HTERT RPE-1 (cell line): ENCODE data around the gene BRD9.

ENCODE experiments used
- in situ Hi-C: fragments of 300-500 bp; cut with MboI; formaldehyde crosslinking; loops from 4 replicates; pipeline ENCODE4 v1.14.3; 2020; ENCODE audit warnings: low sequenced_read_pairs

Gene BRD9

DNA sequence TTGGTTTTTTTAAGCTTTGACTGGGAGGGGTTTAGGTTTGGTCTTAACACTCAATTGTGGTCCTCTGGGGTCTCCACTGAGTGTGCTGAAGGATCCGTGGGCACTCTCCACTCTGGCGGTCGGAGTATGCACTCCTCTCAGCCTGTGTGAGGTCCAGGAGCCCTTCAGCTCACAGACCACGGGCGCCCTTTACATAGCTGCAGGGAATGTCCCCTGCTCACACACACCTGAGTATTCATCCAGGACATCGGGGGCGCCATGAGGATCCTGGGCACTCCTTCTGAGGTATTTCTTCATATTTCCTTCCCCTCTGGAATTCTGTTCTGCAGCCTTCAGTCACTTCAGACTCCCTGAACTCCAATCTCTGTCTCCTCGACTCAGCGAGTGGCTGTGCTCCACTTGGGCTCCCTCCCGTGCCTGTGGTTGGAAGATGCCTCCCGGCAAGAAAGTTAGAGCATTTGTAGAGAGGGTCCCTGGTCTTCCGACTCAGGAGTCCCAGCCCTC, 12.6 kb upstream of the BRD9 start:
- in situ Hi-C loops, result no loop called here

DNA sequence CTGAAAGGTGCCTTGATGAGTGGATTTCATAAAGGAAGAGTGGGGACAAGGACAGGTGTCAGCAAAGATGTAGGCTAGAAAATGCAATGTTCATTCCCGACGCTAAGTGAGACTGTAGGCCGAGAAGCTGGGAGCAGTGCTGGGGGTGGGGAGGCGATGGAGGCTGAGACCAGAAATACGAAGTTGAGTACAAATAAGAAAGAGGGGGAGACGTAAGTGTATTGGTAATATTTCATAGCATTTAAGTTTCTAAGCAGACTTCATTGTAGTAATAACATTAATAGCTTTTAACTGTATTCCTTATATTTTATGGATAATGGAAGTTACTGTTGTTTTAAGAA, 11.1 kb upstream of the BRD9 start:
- in situ Hi-C loops, result no loop called here

DNA sequence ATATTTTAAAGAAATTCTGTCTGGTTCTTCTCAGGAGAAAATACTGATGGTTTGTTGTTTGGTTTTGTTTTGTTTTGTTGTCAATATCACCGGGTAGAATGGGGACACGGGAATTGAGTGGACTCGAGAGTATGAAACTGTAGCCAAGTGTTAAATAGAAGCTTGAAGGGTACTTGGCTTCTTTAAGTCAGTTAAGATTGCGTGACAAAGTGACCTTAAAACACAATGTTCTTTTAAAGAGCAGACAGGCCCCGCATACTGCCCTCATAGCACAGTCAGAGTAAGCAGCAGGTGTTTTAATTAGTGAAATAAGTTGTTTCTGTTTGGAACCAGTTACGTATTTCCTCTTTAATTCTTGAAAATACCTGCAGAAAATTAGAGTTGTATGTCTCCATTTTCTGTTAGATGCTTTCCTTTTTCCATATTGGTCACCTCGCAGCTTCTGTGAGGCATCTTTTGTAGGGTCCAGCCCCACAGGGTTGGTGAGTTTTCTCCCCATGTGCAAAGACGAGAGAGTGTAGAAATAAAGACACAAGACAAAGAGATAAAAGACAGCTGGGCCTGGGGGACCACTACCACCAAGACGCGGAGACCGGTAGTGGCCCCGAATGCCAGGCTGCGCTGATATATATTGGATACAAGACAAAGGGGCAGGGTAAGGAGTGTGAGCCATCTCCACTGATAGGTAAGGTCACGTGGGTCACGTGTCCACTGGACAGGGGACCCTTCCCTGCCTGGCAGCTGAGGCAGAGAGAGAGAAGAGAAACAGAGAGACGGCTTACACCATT, 9.7 kb upstream of the BRD9 start:
- in situ Hi-C loops, result no loop called here

DNA sequence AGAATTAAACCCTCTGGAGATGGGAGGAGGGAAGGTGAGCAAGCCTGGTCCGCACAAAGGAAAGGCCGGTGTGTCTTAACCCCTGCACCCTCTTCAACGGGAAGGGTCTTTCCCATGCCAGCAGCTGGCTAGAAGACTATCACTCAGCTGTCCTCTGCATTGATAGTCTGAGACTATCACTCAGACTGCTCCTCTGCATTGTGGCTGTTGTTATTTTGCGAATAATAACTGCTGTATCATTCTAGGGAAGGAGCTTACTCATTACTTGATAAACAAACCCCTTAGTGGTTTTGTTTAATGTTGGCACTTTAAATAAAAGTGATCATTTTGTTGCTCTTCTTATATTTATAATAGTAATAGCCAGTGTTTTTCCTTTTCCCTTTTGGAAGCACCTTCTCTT, 8.2 kb upstream of the BRD9 start:
- in situ Hi-C loops, result no loop called here

DNA sequence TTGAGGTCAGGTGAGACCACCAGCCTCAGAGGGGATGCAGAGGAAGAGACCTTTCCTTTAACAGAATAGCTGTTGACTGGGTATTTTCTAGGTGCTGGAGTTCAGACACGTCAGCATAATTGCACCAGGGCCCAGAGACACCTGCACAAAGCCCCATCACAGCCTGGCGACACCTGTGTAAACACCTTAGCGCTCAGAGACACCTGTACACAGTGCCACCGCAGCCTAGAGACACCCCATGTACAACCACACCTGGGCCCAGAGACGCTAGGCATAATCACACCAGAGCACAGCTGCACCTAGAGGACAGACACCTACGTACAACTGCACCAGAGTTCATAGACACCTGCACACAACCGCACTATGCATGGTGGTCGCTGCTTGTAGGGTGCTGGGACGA, 1.1 kb upstream of the BRD9 start:
- in situ Hi-C loops, result no loop called here

DNA sequence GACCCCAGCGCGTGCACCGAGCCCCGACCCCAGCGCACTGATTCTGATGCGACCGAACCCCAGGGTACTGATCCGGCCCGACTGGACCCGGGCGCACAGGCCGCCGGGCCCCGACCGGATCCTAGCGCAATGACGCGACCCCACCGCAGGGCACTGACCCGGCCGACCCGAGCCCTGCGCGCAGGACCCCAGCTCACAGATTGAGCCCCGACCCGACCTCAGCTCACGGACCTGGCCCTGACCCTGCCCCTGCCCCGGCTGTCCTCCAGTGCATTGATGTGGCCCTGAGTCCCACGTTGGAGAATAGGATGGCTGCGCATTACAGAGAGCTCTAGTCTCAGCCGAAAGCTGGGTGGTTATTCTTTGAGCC, 521 bp upstream of the BRD9 start:
- in situ Hi-C loops, result no loop called here

DNA sequence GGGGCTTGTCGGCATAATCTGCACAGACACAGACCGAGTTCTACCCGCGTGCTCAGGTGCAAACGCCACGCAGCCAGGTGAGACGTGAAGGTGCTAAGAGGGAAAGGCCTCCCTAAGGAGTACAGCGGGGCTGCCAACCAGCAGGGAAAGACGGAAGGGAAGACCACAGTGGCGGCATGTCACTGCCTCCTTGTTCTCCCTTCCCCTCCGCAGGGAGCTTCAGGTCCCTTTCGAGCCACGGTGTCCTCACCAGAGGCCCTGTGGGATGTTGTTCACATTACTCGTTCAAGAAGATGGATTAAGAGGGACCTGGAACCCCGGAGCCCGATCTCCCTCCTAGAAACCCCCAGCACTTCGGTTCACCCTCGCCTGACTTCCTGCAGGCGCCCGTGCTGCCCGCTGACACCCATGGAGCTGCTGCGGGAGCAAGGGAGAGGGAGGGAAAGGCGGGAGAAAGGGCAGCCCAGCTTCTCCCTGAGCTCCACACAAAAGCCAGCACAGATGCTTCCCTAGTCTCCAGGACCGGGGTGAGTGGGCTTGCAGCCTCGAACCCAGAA, 686 bp downstream of the BRD9 start:
- in situ Hi-C loops, result no loop called here

DNA sequence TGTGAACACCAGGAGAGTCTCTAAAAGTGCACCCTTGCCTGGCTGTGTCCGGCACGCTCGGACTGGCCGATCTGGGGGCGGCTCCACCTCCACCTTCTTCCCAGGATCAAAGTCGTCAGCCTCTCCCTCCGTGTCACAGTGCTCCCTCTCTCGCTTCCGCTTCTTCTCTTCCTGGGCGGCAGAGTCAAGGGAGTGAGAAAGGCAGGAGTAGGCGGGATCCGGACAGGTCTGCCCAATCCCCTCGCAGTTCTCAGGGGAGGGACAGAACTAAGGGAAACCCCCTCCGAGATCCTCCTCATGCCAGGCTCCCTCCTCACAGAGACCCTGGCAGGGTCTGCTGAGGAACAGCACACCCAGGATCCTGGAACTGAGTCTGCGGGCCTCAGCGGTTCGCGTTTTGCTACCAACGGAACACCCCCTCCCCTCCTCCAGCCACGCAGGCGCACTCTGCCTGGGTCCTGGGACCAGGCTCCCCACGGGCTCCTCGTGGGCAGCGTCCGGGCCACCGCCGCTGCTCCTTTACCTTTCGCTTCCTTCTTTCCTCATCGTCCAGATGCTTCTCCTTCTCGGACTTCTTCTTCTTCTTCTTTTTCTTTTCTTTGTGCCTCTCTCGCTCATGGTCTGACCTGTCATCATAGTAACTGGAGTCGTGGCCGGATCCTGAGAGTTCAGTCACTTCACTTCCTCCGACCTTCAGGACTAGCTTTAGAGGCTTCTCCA, 1.3 kb downstream of the BRD9 start:
- in situ Hi-C loops, result no loop called here

DNA sequence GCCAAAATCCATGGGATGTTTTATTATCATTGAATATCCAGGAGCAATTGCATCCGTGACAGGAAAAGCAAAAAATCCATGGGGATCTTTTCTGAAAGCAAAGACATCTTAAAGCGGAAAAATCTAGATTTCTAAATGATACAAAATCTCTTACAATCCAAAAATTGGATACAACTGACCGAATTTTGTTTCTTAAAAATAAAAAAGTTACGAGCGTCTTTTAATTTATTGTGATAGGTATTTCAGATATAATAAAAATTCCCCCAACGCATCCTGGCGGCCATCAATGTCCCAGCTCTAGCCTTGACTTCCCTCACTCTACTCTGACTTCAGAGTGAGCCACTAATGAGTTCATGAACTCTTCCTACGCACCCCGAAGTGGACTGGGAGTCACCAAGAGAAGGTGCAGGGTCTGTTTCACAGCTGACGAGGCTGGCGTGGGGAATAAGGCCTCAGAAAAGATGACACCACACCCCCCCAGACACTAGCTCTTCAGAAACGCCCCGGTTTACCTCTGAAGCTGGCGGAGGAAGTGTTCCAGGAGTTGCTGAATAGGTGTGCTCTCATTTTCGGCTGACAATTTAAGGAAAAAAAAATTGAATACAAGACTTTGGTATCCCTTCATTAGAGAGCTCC, 3.4 kb downstream of the BRD9 start:
- in situ Hi-C loops, result no loop called here

DNA sequence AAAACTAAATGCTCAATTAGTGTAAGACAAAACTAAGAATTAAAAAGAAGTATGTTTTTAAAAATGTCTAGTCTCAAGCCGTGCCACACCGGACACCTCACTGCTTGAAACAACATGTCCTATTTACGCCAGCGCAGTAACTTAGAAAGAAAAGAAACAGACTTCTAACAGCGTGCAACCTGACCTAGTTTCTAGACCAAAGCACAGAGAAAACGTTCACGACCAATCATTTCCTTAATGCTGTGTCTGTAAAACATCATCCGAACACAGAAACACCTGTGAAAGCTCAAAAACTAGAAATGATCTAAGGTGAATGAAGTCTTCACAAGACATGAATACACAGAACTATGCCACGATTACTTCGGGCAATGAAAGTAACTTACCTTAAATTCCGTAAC, 4.0 kb downstream of the BRD9 start:
- in situ Hi-C loops, result no loop called here

DNA sequence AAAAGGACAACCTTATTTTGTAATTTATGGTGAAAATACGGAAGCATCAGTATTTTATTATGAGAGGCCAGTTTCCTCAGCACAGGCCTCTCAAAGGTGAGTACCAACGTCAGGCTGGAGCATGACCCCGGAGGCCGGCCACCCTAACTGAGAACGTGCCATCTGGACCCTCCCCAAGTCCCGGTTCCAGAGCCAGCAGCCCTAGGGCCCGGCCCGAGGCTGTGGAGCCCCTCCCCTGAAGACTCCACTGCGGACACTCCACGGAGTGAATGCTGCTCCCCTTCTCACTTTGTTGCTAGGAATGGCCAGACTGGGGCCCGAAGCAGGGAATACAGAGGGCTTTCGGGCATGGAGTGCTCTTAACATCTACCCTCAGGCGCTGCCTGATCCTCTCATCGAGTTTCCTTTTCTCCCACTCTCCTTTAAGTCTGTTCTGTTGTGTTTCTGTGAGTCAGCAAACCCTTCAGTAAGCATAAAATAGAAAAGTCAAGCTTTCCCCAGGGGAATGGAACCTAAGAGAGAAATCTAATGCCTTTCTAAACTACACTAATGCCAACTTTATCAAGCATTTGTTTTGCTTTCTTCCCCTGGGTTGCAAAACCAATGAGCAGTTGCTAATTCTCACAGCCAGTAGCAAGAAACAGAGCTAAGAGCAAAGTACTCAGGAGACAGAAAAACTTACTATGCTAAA, 4.5 kb downstream of the BRD9 start:
- in situ Hi-C loops, result no loop called here

DNA sequence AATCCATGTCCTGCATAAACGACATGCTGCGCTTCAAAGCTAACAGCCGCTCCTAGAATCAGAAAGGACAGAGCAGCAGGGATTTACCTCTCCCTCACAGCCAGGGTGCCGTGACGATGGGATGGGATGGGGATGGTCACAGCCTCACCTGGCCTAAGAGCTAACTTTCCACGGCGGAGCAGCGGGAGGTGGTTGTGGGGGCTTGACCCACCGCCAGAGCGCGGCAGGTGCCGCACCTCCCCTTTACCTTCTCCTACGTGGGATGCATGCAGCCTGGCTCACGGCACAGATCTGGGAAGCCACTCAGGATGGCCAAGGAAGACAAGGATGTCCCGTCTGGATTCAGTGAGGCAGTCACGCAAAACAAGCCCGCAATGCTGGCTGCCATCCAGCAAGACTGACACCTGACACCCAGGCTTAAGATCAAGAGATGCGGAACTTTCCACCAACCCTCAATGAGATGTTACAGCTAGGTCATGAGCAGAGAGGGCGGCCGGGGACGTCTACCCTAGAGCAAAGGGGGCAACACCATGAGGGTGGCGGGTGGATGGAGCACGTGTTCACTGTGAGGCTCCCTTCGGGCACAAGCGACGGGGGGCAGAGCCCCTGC, 5.8 kb downstream of the BRD9 start:
- in situ Hi-C loops, result no loop called here

DNA sequence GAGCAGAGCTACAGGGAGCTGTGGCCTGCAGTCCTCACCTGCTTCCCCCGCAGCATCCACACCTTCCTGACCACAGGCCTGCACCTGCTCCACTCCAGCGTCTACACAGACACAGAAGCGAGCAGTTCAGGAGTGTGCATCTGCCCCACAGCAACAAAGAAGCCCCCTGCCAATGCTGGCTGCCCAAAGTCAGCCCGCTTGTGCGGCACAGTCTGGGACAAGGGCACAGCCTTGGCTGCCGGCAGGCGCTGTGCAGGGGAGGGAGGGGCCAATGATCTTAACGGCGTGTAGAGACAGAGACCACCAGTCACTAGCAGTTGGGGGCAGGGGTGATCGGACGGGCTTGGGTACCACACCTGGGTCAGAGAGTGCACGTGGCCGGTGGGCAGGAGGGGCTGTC, 6.6 kb downstream of the BRD9 start:
- in situ Hi-C loops, result no loop called here

DNA sequence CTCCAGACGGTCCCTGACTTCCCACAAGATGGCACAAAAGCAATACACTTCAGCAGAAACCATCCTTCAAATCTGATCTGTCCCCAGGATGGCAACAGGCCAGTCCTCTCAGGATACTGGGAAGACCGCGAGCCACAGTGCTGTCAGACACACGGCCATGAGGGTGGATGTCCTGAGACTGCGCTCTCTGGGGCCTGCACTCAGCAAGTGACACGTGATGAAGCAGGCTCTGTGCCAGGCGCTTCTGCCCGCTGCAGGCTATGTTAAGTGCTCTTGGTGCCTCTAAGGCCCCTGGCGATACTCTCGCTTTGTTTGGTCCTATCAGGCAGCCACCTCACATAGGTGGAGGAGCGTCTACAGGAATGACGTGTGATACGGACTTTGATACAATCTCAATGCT, 7.1 kb downstream of the BRD9 start:
- in situ Hi-C loops, result no loop called here

DNA sequence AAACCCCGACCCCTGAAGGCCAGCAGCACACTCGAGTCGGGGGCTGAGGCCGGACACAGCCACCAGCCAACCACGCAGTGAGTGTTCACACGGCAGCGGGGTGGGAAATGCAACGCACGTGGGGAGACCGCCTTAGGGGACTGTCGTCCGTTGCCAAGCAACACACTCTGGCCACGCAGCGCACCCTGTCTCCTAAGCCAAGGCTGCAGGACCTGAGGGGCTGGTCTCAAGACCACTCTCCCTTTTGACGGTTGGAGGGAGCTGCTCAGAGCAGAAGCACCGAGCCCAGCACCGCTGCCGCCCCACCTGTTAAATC, 7.5 kb downstream of the BRD9 start:
- in situ Hi-C loops, result no loop called here

DNA sequence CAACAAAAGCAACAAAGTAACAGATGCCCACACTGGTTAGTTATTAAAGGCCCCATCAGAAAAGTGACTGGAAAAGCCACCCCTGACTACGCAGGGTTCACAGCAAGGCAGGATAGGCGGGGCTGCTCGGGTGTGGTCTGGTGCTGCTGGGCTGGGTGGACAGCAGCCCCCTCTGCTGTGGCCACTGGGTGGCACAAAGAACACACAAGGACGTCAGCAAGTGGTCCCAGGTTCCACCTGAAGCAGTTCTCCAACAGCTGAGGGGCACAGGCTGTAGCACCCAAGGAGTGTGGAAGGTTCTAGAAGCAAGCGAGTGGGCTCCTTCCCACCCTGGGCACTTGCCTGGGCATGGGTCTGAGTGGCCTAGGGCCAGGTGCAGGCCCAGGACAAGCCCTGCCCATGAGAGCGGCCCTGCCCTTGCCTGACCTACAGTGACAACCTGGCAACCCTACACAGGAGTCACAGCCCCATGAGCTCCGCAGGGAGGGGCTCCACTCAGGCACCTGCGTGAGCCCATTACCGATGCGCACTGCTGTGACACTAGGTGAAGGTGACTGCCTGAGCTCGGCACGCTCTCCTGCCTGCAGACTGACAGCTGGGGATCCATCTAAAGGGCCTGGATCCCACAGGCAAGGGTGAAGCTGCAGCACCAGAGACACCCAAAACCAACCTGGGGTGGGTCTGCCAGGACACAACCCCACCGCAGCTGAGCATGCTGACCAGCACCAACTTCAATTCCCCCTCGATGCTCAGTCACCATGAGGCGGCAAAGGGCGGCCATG, 8.1 kb downstream of the BRD9 start:
- in situ Hi-C loops, result no loop called here

DNA sequence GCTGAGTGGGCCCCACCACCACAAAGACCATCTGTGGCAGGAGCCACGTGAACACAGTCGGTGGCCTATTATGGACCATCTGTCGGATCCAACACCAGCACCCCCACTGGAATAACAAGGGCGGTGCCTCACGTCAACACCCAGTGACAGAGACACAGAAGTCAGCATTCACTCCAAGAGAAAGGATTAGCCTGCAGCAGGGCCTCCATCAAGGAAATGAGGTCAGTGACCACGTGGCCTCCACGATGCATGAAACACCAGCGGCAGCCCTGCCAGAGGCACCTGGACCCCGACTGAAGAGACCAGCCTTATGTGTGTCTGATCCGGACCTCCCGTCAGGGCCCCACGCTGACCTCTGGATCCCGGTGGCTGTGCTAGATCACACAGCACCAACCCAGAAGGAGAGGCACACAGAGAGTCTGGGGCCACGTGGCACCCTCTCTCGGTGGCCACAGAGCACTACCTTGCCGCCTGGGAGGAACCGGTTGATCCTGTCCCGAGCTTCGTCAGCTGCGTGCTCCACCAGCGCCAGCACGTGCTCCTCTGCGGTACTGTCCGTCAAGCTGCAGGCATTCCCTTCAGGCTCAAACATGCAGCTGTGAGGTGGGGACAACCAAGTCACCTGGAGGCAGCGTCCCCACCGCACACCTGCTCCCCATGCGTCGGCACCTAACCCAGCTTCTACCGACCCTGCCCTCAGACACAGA, 9.0 kb downstream of the BRD9 start:
- in situ Hi-C loops, result no loop called here

DNA sequence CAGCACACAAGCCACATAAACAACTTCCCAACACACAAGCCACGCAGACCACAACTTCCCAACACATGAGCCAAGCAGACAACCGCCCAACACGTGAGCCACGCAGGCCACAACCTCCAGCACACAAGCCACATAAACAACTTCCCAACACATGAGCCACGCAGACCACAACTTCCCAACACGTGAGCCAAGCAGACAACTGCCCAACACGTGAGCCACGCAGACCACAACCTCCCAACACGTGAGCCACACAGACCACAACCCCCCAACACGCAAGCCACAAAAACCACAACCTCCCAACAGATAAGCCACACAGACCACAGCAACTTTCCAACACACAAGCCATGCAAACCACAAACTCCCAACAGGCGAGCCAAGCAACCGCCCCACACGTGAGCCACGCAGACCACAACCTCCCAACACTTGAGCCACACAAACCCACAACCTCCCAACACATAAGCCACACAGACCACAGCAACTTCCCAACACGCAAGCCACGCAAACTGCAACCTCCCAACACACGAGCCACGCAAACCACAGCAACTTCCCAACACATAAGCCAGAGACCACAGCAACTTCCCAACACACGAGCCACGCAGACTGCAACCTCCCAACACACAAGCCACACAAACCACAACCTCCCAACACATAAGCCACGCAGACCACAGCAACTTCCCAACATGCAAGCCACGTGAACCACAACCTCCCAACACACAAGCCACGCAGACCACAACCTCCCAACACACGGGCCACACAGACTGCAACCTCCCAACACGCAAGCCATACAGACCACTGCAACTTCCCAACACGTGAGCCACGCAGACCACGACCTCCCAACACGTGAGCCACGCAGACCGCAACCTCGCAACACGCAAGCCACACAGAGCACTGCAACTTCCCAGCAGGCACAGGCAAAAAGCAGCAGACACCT, 10.1 kb downstream of the BRD9 start:
- in situ Hi-C loops, result no loop called here

DNA sequence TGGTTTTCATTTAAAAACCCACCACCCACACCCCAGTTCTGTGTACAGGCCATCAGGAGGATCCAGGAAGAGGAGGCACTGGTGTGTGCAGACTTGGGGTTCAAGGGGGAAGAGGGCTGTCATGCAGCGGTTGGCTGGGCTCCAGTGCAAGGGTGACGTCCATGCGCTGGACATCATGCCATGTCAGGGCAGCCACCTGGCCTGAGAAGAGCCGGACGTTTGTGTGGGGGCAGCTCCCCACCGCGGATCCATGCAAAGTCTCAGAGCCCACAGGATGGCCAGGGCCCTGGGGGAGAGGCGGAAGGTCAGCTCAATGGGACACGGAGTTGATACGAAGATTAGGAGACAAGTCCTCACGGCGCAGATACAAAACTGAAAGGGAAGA, 11.1 kb downstream of the BRD9 start:
- in situ Hi-C loops, result no loop called here
